DND-41 (cell line): ENCODE data around the gene KSR2.

Experiments used
- ATAC-seq: fragments of 200-7000 bp; cut with Tn5 transposase; 3 replicates; pipeline ENCODE4 v1.9.1; 2021; ENCODE audit warnings: low read depth; ENCODE audit not compliant: insufficient read depth
- DNase-seq: peaks from one replicate; pipeline ENCODE4 v3.0.0-alpha.2; 2020
- H2AFZ ChIP-seq: 2 replicates; pipeline ENCODE4 v1.6.0; 2012; ENCODE audit warnings: low read depth, low read length
- H3K27ac ChIP-seq: 2 replicates; pipeline ENCODE4 v1.5.1; 2012; ENCODE audit warnings: low read length, inconsistent platforms
- H3K27me3 ChIP-seq: fragments of 200-600 bp; sonication (generic); 2 replicates; pipeline ENCODE4 v1.6.0; 2012; ENCODE audit warnings: low read length, mild to moderate bottlenecking, inconsistent platforms; ENCODE audit not compliant: insufficient read depth, poor library complexity
- H3K36me3 ChIP-seq: 2 replicates; pipeline ENCODE4 v1.5.1; 2012; ENCODE audit warnings: low read length, inconsistent platforms; ENCODE audit not compliant: insufficient read depth
- H3K4me1 ChIP-seq: 2 replicates; pipeline ENCODE4 v1.5.1; 2012; ENCODE audit warnings: mild to moderate bottlenecking, low read length; ENCODE audit not compliant: insufficient read depth
- H3K4me2 ChIP-seq: 2 replicates; pipeline ENCODE4 v1.6.0; 2012; ENCODE audit warnings: mild to moderate bottlenecking, moderate library complexity, low read length, inconsistent platforms; ENCODE audit not compliant: insufficient read depth
- H3K4me3 ChIP-seq, 2 experiments: fragments of 200-600 bp in 1 of 2; shearing (Covaris generic) in 1 of 2; 2 replicates each; pipeline ENCODE4 v1.5.1; 2012 to 2016; ENCODE audit warnings: inconsistent platforms in 2 of 2, low read length in 2 of 2, mild to moderate bottlenecking in 2 of 2, low read depth in 1 of 2, moderate library complexity in 1 of 2
- H3K79me2 ChIP-seq: 2 replicates; pipeline ENCODE4 v1.6.0; 2012; ENCODE audit warnings: low read length, inconsistent platforms; ENCODE audit not compliant: insufficient read depth
- H3K9ac ChIP-seq: 2 replicates; pipeline ENCODE4 v1.6.0; 2012; ENCODE audit warnings: low read depth, mild to moderate bottlenecking, inconsistent platforms, low read length, moderate library complexity
- H3K9me3 ChIP-seq: 2 replicates; pipeline ENCODE4 v1.5.1; 2012; ENCODE audit warnings: low read length, moderate library complexity, mild to moderate bottlenecking, inconsistent platforms; ENCODE audit not compliant: insufficient read depth, severe bottlenecking
- H4K20me1 ChIP-seq: 2 replicates; pipeline ENCODE4 v1.6.0; 2012; ENCODE audit warnings: low read length; ENCODE audit not compliant: insufficient read depth
- CTCF ChIP-seq: IDR thresholded peaks from 2 replicates; pipeline ENCODE4 v1.5.1; 2012; ENCODE audit warnings: borderline replicate concordance, low read length, moderate library complexity, mild to moderate bottlenecking; ENCODE audit not compliant: poor library complexity, severe bottlenecking; ENCODE audit errors: extremely low read depth
- EZH2 ChIP-seq: IDR thresholded peaks from 3 replicates; pipeline ENCODE4 v1.6.1; 2012; ENCODE audit warnings: borderline replicate concordance, low read depth, mild to moderate bottlenecking, moderate library complexity, low read length, inconsistent platforms; ENCODE audit not compliant: severe bottlenecking

KSR2 gene

GRCh38 chr12:117603316-117604113 lies 365.3 kb downstream of the KSR2 start:
- Histone ChIP-seq H3K9ac (no peak overlapping the region), H3K27ac (no peak overlapping the region), H3K27me3 (no peaks in the 10 kb centered on the region), H3K79me2 (no peaks in the 10 kb centered on the region), H2AFZ (no peak overlapping the region), H3K36me3 (no peaks in the 10 kb centered on the region), H3K9me3 (no peaks in the 10 kb centered on the region), H3K4me1 (no peaks in the 10 kb centered on the region), H3K4me2 (no peak overlapping the region), H3K4me3 (no peak overlapping the region), H4K20me1 (no peaks in the 10 kb centered on the region)
- no peak for TF ChIP-seq CTCF
- no peak for TF ChIP-seq EZH2
- DNase-seq (no peak), ATAC-seq (no peak)

- H3K27ac ChIP-seq: no peak overlapping the region
- DNase-seq (no peak), ATAC-seq (no peak)
- H3K4me1 ChIP-seq: no peaks in the 10 kb centered on the region
- H3K36me3 ChIP-seq: no peaks in the 10 kb centered on the region
- no peak overlapping the region for H3K4me2 ChIP-seq
- TF ChIP-seq EZH2 (no peak), CTCF (no peak)
- no peaks in the 10 kb centered on the region for H3K9me3 ChIP-seq
- H2AFZ ChIP-seq: no peak overlapping the region
- peaks cover 11% of the 10 kb centered on the region for H3K27me3 ChIP-seq
- no peak overlapping the region for H3K4me3 ChIP-seq
- H3K79me2 ChIP-seq: no peaks in the 10 kb centered on the region
- no peak overlapping the region for H3K9ac ChIP-seq
- H4K20me1 ChIP-seq: no peaks in the 10 kb centered on the region
Measured at GRCh38 chr12:117599849-117600248, 368.9 kb downstream of the KSR2 start.

GRCh38 chr12:117596968-117597367 lies 371.8 kb downstream of the KSR2 start:
- H3K9me3 ChIP-seq: no peaks in the 10 kb centered on the region
- DNase-seq: no peak
- no peaks in the 10 kb centered on the region for H3K79me2 ChIP-seq
- H3K9ac ChIP-seq: no peak overlapping the region
- ATAC-seq: no peak
- no peaks in the 10 kb centered on the region for H3K4me1 ChIP-seq
- H4K20me1 ChIP-seq: no peaks in the 10 kb centered on the region
- no peak for TF ChIP-seq CTCF
- no peak for TF ChIP-seq EZH2
- H2AFZ ChIP-seq: no peak overlapping the region
- H3K27ac ChIP-seq: no peak overlapping the region
- H3K4me2 ChIP-seq: no peak overlapping the region
- H3K27me3 ChIP-seq: peaks cover 11% of the 10 kb centered on the region
- H3K36me3 ChIP-seq: no peaks in the 10 kb centered on the region
- no peak overlapping the region for H3K4me3 ChIP-seq

- DNase-seq (no peak), ATAC-seq (no peak)
- Histone ChIP-seq H3K79me2 (no peaks in the 10 kb centered on the region), H3K9ac (no peak overlapping the region), H3K27me3 (peaks cover 11% of the 10 kb centered on the region), H3K4me2 (no peak overlapping the region), H2AFZ (no peak overlapping the region), H3K4me3 (no peak overlapping the region), H3K36me3 (no peaks in the 10 kb centered on the region), H4K20me1 (no peaks in the 10 kb centered on the region), H3K27ac (no peak overlapping the region), H3K4me1 (no peaks in the 10 kb centered on the region), H3K9me3 (no peaks in the 10 kb centered on the region)
- TF ChIP-seq EZH2: no peak
- TF ChIP-seq CTCF: no peak
Measured at GRCh38 chr12:117595751-117596150, 373.0 kb downstream of the KSR2 start.
